ENCODE measurements around the gene SAMD4B.
A peak's percentile ranks its signal among the peaks of the same experiment; 100 is the strongest.

Gene SAMD4B

DNA sequence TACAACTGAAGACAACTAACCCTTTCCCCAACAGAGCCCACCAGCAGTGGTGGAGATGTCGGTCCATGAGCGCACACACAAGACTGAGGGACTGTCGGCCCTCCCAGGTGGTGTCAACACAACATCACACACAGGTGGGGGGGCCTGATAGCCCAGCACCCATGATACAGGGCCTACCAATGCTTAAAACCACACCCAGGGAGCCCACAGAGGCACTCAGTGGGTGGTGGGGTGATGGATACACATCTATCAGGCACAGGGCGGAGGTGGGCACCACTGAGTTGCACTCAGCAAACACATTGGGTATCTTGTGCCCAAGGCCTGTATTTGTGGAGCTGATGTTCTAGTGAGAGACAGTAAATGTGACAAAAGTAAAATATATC lies 57.4 kb downstream of the SAMD4B start:
- DNase-seq, result no peak

DNA sequence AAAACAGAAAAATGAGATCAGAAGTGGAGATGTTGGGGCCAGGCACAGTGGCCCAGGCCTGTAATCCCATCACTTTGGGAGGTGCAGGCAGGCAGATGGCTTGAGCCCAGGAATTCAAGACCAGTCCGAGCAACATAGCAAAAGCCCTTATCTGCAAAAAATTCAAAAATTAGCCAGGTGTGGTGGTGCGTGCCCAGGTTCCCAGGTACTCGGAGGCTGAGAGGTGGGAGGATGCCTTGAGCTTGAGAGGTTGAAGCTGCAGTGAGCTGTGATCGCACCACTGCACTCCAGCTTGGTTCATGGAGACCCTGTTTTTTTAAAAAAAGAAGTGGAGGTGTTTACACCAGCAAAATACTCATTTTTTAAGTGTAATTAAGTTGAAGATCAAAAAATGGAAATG lies 57.8 kb downstream of the SAMD4B start:
- DNase-seq, result no peak

DNA sequence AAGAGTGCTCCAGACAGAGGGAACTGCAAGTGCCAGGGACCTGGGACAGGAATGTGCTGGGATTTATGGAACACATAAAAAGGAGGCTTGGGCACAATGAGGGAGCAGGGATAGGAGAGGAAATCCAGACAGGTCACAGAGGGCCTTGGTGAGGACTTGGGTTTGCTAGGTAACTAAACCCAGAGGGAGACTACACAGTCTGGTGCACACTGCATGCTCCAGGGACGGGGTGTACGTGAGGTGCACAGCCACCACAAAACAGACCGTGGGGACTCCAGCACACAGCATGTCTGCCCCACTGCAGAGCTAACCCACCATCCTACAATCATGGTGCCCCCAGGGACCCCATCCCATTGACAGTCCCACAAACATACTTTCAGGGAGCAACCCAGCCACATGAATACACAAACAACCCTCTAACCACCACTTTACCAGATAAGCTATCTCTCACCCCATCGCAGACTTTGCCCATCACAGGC lies 58.9 kb downstream of the SAMD4B start:
- no peak for DNase-seq

DNA sequence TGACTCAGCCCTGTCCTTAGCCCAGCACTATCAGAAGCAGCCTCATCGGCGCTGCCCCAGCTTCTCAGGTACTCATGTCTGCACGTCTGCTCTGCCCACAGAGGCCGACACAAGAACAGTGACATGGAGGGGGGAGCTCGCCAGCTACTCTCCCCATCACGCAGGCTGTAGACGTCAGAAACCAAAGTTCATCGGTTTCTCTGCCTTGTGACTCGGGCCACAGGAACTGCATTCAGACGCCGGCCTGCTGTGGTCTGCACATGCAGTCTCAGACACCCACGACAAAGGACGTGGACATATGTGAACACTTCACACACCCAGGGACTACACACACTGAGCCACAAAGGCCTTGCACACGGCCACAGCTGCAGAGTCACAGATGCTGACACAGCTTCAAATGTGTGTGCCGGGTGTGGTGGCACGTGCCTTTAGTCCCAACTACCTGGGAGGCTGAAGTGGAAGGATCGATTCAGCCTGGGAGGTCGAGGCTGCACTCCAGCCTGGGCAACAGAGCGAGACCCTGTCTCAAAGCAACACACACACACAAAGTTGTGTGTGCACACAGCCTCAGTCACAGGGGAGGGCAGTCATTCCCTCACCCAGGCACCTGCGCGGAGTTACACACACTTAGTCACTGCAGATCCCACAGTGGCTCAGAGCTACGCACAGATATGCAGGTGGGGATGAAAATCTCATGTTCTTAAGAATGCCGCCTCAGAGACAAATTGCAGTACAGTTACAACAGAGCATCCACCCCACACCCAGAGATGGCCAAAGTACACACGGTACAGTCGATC lies 59.5 kb downstream of the SAMD4B start:
- DNase-seq, result no peak

DNA sequence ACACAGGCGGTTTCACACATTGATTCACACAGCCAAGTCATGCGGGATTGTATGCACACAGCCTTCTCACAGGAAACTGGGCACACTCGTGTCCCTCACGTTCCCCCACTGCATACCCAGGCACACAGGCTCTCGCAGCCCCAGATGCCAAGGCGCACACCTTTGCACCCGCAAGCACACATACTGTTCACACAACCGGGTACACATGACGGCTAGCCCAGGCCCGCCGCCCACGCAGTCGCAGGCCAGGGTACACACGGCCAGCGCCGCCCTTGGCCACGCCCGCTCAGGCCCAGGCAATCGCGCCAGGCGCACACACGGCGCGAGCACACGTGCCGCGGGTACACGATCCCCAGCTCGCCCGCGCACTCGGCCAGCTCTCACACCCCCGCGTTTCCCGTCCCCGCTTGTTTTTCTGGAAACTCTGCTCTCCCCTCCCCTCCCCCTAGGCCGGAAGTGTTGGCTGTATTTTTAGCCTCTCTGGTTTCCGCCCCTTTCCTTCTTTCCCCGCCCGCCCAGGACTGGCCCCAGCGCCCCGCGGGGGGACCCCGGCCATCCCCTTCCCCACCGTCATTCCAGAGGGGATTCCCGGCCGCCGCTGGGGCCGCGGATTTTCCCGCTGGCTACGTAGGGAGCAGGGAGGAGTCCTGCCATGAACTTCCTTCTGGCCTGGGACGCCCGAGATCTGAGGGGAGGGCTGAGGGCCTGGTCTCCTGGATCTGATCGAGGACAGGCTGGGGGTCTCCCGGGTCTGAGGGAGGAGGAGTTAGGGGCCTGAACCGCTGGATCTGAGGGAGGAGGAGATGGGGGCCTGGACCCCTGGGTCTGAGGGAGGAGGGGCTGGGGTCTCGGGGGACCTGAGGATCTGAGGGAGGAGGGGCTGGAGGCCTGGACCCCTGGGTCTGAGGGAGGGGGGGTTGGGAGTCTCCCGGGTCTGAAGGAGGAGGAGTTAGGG lies 60.4 kb downstream of the SAMD4B start:
- peak; percentile 70 for DNase-seq

DNA sequence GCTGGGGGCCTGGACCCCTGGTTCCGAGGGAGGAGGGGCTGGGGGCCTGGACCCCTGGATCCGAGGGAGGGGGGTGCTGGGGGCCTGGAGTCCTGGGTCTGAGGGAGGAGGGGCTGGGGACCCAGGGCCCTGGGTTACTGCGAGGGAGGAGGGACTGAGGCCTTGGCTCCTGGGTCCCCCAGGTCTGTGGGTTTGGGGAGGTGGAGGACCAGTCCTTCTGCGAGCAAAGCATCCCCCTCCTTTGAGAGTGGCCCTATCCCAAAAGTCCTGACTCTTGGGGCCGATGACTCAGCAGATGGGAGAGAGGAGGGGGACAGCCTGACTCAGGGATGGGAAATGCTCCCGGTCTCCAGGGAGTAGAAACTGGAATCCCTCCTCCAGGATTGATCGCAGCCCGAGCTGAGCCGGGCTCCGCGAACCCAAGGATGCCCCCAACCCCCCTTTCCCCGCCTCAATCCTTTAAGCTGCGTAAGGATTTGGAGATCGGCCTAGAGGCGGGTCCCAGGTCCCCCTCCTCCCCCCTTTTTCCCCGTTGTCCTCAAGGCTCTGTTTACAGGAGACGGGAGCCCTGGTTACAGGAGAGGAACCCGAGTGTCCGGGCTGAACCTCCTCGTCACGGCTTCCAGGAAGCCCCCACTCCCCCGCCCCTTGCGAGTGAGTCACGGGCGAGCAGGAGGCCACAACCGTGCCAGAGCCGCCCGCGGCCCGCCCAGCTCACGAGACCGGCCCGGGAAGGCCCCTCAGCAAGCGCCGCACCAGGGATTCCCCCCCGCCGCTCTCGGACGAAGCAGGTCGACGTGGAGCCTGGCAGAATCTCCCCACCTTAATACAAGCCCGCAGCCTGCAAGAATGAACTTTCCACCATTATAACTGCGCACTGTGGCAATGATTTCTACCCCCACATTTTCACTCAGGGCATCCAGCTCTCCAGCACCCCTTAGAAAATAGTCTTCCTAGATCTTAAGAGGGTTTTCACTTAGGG lies 61.4 kb downstream of the SAMD4B start:
- peak; percentile 98 for DNase-seq

DNA sequence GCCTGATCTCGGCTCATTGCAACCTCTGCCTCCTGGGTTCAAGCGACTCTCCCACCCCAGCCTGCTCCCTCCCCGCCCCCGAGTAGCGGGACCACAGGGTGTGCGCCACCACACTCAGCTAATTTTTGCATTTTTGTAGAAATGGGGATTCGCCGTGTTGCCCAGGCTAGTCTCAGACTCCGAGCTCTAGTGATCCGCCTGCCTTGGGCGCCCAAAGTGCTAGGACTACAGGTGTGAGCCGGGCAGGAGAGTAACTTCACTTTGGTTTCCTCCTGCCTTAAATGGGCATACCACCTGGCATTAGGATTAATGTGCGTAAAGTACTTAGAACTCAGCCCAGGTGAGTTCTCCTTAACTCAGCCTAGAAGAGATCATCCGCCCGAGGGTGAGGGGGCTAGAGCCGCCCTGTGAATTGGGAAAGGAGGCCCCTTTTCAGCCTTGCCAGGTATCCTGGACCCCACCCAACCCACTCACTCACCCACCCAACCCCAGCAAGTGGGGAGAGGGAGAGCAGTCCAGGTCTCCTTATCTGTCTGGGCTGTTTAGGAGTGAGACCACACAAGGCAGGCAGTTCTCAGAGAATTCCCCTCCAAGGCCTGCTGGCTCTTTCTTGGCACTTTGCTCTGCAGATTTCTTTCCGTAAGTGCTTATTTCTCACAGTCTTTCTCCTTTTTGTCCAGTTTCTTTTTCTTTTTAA lies 63.2 kb downstream of the SAMD4B start:
- no peak for DNase-seq

DNA sequence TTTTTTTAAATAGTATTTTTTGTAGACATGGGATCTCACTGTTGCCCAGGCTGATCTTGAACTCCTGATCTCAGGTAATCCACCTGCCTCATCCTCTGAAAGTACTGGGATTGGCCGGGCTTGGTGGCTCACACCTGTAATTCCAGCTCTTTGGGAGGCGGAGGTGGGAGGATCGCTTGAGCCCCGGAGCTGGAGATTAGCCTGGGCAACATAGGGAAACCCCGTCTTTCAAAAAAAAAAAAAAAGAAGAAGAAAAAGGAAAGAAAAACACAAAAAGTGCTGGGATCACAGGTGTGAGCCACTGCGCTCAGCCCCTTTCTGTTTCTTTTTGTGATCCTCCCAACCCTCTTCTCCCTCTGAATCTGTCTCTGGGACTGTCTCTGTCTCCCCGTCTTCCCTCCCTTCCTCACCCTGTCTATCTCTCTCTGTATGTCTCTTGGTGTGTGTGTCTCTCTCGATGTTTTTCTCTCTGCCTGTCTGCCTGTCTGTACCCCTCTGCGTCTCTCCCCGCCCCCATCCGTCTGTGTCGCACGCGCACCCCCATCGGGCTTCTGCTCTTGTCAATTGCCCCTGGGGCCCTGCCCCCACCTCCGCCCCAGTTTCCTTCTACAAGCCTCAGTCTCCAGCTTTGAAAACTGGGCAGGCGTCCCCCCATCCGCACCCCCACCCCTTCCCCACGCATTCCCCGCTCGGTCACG lies 63.9 kb downstream of the SAMD4B start:
- DNase-seq, result no peak

DNA sequence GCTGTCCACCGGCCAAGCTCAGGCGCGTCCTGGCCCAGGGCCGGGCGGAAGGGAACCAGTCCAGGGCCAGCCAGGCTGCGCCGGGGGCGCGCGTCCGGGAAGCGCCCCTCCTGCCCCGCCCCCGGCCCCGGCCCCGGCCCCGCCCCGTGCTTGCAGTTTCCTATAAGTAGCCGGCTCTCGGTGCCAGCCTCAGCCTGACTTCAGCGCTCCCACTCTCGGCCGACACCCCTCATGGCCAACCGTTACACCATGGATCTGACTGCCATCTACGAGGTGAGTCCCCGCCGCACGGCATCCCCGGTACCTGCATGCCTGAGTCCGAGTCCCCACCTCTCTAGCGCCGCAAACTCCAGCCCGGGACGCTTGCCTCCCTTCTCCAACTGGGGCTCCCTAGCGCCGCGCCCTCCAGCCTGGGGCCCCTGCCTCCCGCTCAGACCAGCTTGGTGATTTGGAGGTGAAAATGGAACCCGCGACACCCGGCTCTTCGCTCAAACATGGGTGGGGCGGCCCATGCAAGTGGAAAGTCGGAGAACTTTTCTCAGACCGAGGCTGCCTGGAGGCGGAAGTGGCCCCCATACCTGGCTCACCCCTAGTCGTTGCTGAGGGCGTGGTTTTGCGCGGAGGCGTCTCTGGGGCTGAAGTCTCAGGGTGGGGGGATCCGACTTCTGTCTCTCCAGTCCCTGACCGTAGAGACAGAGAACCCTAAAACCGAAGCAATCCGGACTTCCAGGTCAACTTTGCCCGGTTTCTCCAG lies 64.6 kb downstream of the SAMD4B start, which contains the start of gene ZFP36:
TSS of gene ZFP36 (plus strand) at position 192 of the 754 bp plus-strand sequence. CDS start at position 250, 58 bp downstream.
- peak; percentile 81 for DNase-seq

DNA sequence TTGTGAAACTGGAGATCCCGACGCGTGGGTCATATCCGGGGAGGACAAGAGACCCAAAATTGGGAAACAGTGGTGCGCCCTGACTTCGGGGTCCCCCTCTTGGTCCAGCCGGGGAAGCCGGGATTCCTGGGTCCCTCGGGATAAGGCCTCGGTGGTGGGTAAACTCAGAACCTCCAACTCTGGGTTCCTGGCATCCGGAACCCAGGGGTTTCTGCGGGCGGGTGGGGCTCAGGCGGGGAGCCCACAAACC lies 65.1 kb downstream of the SAMD4B start:
- no peak for DNase-seq

DNA sequence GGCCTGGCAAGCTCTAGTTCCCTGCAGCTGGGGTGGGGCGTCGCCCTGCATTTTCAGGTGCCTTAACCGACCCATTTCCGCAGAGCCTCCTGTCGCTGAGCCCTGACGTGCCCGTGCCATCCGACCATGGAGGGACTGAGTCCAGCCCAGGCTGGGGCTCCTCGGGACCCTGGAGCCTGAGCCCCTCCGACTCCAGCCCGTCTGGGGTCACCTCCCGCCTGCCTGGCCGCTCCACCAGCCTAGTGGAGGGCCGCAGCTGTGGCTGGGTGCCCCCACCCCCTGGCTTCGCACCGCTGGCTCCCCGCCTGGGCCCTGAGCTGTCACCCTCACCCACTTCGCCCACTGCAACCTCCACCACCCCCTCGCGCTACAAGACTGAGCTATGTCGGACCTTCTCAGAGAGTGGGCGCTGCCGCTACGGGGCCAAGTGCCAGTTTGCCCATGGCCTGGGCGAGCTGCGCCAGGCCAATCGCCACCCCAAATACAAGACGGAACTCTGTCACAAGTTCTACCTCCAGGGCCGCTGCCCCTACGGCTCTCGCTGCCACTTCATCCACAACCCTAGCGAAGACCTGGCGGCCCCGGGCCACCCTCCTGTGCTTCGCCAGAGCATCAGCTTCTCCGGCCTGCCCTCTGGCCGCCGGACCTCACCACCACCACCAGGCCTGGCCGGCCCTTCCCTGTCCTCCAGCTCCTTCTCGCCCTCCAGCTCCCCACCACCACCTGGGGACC lies 65.6 kb downstream of the SAMD4B start:
- DNase-seq, result no peak

DNA sequence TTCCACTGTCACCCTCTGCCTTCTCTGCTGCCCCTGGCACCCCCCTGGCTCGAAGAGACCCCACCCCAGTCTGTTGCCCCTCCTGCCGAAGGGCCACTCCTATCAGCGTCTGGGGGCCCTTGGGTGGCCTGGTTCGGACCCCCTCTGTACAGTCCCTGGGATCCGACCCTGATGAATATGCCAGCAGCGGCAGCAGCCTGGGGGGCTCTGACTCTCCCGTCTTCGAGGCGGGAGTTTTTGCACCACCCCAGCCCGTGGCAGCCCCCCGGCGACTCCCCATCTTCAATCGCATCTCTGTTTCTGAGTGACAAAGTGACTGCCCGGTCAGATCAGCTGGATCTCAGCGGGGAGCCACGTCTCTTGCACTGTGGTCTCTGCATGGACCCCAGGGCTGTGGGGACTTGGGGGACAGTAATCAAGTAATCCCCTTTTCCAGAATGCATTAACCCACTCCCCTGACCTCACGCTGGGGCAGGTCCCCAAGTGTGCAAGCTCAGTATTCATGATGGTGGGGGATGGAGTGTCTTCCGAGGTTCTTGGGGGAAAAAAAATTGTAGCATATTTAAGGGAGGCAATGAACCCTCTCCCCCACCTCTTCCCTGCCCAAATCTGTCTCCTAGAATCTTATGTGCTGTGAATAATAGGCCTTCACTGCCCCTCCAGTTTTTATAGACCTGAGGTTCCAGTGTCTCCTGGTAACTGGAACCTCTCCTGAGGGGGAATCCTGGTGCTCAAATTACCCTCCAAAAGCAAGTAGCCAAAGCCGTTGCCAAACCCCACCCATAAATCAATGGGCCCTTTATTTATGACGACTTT lies 66.4 kb downstream of the SAMD4B start:
- DNase-seq, result no peak

DNA sequence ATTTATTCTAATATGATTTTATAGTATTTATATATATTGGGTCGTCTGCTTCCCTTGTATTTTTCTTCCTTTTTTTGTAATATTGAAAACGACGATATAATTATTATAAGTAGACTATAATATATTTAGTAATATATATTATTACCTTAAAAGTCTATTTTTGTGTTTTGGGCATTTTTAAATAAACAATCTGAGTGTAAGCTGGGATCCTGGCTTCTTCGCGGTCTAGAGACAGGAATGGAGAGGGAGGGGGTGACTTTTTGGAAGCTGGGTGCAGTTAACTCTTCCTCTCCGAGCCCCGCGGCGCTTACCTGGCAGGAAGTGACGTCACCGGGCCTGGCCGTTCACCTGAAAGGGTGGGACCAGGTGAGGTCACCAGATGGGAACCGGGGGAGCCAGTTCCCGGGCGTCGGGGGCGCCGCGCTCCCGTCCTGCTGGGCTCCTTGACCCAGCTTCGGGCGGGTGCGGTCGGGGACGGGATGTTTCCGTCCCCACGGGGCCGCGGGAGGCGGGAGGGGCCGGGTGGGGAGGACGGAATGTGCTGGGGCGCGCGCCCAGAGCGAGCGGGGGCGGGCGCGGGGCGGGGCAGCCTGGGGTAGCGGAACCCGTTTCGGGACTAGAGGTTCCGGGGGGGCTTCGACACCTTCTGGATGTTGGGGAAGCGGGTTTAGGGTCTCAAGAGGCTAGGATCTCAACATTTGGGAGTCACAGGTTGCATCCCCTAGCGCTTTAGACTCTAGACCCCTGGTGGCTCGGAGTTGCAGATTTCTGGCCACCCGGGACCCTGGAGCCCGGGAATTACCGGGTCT lies 67.2 kb downstream of the SAMD4B start:
- DNase-seq, result peak; percentile 36

DNA sequence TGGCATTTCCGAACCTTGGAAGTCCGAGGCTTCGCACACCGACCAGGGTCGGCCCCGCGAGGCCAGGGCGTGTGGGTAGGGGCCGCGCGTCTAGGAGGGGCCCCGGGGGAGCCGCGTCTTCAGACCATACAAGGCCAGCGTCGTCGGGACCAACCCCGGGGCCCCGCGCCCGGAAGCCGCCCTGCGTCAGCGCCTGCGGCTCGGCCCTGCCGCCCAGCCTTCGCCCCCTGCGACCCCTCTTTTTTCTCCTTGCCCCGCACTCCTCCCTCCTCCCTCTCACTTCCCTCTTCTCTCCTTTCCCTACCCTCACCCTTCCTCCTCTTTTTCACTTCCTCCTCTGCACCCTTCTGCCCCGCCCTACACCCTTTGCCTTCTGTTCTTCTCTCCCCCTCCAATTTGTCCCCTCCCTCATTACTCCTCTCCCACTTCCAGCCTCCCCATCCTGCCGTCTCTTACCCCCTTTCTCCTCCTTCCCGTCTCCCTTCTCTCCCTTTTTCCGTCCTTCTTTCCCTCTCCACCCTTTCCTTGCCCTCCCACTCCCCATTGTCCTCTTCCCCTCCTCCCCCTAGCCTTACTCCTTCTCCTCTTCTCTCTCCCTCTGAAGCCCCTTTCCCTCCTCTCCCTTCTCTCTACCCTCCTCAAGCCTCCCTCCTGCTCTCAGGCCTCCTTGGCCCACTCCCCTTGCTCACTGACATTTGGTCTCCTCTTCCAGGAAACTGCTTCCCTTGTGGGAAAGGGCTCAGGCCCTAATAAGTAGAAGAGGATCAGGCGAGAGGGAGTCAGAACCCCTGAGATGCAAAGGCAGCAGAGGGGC lies 68.0 kb downstream of the SAMD4B start:
- DNase-seq, result no peak

DNA sequence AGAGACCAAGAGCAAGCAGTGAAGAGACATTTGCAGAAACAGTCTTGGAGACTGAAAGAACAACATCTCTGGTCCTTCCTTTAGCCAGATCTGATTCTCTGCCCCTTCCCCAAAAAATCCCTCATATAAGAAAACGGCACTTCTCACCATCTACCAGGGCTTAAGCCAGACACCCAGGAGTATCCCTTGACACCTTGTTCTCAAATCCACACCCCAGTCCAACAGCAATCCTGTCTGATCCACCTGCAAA lies 68.5 kb downstream of the SAMD4B start:
- no peak for DNase-seq

DNA sequence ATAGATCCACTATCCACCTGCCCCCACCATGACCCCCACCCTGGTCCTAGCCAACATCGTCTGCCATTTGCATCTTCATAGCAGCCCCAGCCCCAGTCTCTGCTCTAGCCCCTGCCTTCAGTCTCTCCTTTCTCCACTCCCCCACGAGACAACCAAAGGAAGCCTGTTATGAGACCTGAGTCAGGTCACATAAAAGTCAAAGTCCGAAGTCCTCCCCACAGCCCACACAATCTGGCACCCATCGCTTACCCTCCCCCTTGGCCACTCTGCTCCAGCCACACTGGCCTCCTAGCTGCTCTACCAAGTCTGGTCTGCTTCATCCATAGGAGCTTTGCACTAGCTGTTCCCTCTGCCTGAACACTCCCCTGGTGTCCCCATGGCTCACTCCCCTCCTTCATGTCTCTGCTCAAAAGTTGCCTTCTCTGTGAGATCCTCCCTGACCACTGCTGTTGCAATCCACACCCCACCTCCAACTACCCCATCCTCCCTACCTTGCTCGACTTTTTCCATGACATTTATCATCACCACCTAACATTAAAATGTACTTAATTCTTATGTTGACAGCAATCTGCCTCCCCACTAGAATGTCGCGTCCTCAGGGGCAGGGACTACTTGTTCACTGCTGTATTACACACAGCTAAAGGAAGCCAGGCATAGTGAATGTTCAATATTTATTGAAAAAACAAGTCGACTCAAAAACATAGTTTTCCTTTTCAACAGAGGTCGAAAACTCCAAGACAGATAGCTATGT lies 69.0 kb downstream of the SAMD4B start:
- DNase-seq, result no peak

DNA sequence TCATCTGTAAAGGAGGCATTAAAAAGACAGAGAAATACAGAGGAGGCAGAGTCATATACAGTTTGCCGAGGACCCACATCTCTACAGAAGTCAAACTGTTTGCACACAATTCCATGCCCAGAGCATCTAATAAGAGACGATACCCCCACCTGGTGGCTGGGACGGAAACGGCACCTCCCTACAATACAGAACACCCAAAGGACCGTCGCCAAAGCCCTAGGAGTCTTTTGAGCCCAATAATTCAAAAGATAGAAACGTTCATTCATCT lies 69.5 kb downstream of the SAMD4B start:
- peak; percentile 90 for DNase-seq

Measured in amniotic stem cell (primary cell).